PC-3 (cell line): ENCODE data around the gene TMTC2. TPM values are rescaled to one million over a fixed set of nuclear protein-coding genes. Genes with fewer than 3 reads are reported as not detected.

Source experiments
- ATAC-seq: fragments of 200-7000 bp; cut with Tn5 transposase; 2 replicates; pipeline ENCODE4 v1.9.1; 2020; ENCODE audit warnings: mild to moderate bottlenecking, moderate library complexity
- BruUV-seq: library from RNA; stranded (reverse); fragments of 400-500 nt; replicated peaks from 2 replicates; lab custom pipeline; 2021; lab: Mats Ljungman, UMichigan
- CTCF ChIA-PET: fragments of 300-600 bp; sonication (Branson Sonifier 250); formaldehyde crosslinking; loops from one replicate; lab custom pipeline; 2022; ENCODE audit warnings: antibody characterized with exemption; lab: Charles Lee
- POLR2A ChIA-PET: fragments of 300-600 bp; sonication (Branson Sonifier 250); formaldehyde crosslinking; loops from one replicate; lab custom pipeline; 2022; ENCODE audit warnings: antibody characterized with exemption; ENCODE audit not compliant: unreplicated experiment; lab: Charles Lee
- DNase-seq: peaks from one replicate; pipeline ENCODE4 v3.0.0-alpha.2; 2015
- H2AFZ ChIP-seq: fragments of 300-600 bp; sonication (generic); 2 replicates; pipeline ENCODE4 v1.6.0; 2016; ENCODE audit warnings: antibody characterized with exemption, low read length
- H3F3A ChIP-seq: fragments of 300-600 bp; sonication (generic); one replicate; pipeline ENCODE4 v1.6.0; 2017; ENCODE audit warnings: antibody characterized with exemption, low read length, control low read depth, mild to moderate bottlenecking; ENCODE audit not compliant: unreplicated experiment
- H3K27ac ChIP-seq: fragments of 300-600 bp; sonication (generic); 2 replicates; pipeline ENCODE4 v1.5.1; 2016; ENCODE audit warnings: mild to moderate bottlenecking, low read length
- H3K27me3 ChIP-seq: fragments of 300-600 bp; sonication (generic); 2 replicates; pipeline ENCODE4 v1.6.1; 2016; ENCODE audit warnings: low read length, mixed read lengths
- H3K36me3 ChIP-seq: fragments of 300-600 bp; sonication (generic); 2 replicates; pipeline ENCODE4 v1.6.1; 2016; ENCODE audit warnings: low read depth, mixed run types, low read length, mixed read lengths
- H3K4me1 ChIP-seq: fragments of 300-600 bp; sonication (generic); 2 replicates; pipeline ENCODE4 v1.5.1; 2016; ENCODE audit warnings: low read length; ENCODE audit not compliant: insufficient read depth
- H3K4me2 ChIP-seq: fragments of 300-600 bp; sonication (generic); 2 replicates; pipeline ENCODE4 v1.6.0; 2016; ENCODE audit warnings: low read length
- H3K4me3 ChIP-seq: fragments of 300-600 bp; sonication (generic); 2 replicates; pipeline ENCODE4 v1.5.1; 2016; ENCODE audit warnings: mild to moderate bottlenecking, low read length, mixed read lengths
- H3K79me2 ChIP-seq: fragments of 300-600 bp; sonication (generic); 2 replicates; pipeline ENCODE4 v1.6.1; 2017; ENCODE audit warnings: low read length, mixed read lengths
- H3K9ac ChIP-seq: fragments of 300-600 bp; sonication (generic); 2 replicates; pipeline ENCODE4 v1.6.0; 2016; ENCODE audit warnings: mild to moderate bottlenecking, low read length
- H3K9me2 ChIP-seq: fragments of 300-600 bp; sonication (generic); replicated peaks from 2 replicates; pipeline ENCODE4 v1.6.1; 2016; ENCODE audit warnings: mixed run types, low read length, mixed read lengths
- H3K9me3 ChIP-seq: fragments of 300-600 bp; sonication (generic); 2 replicates; pipeline ENCODE4 v1.6.1; 2016; ENCODE audit warnings: low read length, mixed read lengths
- H4K20me1 ChIP-seq: fragments of 300-600 bp; sonication (generic); 2 replicates; pipeline ENCODE4 v1.6.1; 2016; ENCODE audit warnings: low read length, mixed read lengths
- EZH2 ChIP-seq: fragments of 300-600 bp; sonication (generic); IDR thresholded peaks from one replicate; pipeline ENCODE4 v1.6.1; 2017; ENCODE audit warnings: antibody characterized with exemption, mild to moderate bottlenecking, low read length; ENCODE audit not compliant: unreplicated experiment
- EZH2phosphoT487 ChIP-seq: fragments of 300-600 bp; sonication (generic); IDR thresholded peaks from 2 replicates; pipeline ENCODE4 v1.6.1; 2018; ENCODE audit warnings: mild to moderate bottlenecking, antibody characterized with exemption, low read length, borderline replicate concordance
- intact Hi-C: fragments of 100-400 bp; cut with micrococcal nuclease; formaldehyde crosslinking; loops from 2 replicates; pipeline ENCODE4 v1.9.0; 2023
- total RNA-seq: library from RNA; depleted of rRNA; stranded (reverse); fragments of >200 nt; gene quantifications from 2 replicates; pipeline ENCODE4 v1.2.3, GENCODE V29; 2014
- TF ChIP-seq, protein P1 (sequence below): fragments of 300-600 bp; sonication (generic); conservative IDR thresholded peaks from 2 replicates; pipeline ENCODE4 v1.5.1; 2017; ENCODE audit warnings: antibody characterized with exemption, low read depth, mild to moderate bottlenecking, low read length

The TMTC2 gene
- total RNA-seq, 1 experiment from 2014 or later: 10.7 TPM

DNA sequence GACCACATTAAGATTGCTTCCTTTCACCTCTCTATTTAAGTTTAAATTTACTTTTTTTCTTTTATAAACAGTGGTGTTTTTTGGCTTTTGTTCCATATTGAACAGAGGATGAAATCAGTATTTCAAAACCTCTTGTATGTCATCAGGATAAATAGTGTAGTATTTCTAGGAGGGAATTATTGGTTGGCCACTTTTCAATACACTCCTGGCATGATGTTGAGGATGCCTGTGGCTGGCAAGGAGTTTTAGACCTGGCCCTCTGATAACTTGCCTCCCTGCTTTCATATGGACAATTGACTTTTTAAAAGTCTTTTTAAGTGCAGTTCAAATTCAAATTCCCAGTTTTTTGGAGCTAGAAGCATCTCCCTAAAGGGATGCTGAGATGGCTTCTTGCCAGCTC lies 9.8 kb downstream of the TMTC2 start:
- intact Hi-C loops: no loop called here
- ChIA-PET CTCF (no interaction called here), POLR2A (no interaction called here)
- H3K36me3 ChIP-seq: peaks cover 9% of the 10 kb centered on the region
- no peak overlapping the region for H3K4me3 ChIP-seq
- no peaks in the 10 kb centered on the region for H3K9me3 ChIP-seq
- no peak overlapping the region for H3K9ac ChIP-seq
- DNase-seq (no peak), ATAC-seq (no peak)
- 0 out of 2 replicates have a peak, but pooled peaks cover 7% of the 10 kb centered on the region for H3K79me2 ChIP-seq
- H3F3A ChIP-seq: peaks cover 6% of the 10 kb centered on the region
- H3K9me2 ChIP-seq: no peaks in the 10 kb centered on the region
- H2AFZ ChIP-seq: no peak overlapping the region
- TF ChIP-seq EZH2phosphoT487 (no peak), EZH2 (no peak)
- TF ChIP-seq, protein P1, sequence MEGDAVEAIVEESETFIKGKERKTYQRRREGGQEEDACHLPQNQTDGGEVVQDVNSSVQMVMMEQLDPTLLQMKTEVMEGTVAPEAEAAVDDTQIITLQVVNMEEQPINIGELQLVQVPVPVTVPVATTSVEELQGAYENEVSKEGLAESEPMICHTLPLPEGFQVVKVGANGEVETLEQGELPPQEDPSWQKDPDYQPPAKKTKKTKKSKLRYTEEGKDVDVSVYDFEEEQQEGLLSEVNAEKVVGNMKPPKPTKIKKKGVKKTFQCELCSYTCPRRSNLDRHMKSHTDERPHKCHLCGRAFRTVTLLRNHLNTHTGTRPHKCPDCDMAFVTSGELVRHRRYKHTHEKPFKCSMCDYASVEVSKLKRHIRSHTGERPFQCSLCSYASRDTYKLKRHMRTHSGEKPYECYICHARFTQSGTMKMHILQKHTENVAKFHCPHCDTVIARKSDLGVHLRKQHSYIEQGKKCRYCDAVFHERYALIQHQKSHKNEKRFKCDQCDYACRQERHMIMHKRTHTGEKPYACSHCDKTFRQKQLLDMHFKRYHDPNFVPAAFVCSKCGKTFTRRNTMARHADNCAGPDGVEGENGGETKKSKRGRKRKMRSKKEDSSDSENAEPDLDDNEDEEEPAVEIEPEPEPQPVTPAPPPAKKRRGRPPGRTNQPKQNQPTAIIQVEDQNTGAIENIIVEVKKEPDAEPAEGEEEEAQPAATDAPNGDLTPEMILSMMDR: no peak
- H3K27ac ChIP-seq: no peak overlapping the region
- peaks cover 23% of the 10 kb centered on the region for H3K4me1 ChIP-seq
- no TSS peak for BruUV-seq
- no peaks in the 10 kb centered on the region for H4K20me1 ChIP-seq
- H3K4me2 ChIP-seq: no peak overlapping the region
- no peaks in the 10 kb centered on the region for H3K27me3 ChIP-seq

DNA sequence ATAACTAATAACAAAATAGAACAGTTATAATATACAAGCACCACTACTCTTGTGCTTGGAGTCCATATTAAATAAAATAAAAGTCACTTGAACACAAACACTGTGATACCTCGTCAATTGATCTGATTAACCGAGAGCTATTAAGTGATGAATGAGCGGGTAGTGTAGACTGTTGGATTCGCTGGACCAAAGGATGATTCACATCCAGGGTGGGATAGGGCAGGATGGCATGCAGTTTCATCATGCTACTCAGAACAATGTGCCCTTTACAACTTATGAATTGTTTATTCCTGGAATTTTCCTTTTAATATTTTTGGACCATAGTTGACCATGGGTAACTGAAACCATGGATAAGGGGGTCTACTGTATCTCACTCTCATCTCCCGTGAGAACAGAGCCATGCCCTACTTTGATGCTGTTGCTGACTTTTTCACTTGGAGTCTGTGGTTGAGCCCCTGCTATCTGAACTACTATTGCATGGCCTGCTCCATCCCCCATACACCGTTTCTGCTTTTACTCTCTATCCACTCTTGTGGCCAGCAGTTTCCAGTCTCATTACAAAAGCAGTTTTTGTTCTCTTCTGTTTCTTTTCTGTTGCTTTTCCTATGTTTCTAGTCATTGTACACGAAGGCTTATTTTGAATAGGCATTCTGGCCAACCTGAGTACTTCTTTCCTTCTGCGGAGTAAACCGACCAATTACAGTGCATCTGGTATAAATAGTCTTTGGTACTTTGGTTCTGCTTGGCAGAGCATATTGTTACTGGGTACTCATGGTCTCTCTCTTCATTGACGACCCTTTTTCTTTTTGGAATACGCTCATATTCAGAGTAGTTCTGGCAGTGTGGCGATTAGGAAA lies 12.2 kb downstream of the TMTC2 start:
- no peaks in the 10 kb centered on the region for H3K9me2 ChIP-seq
- DNase-seq (no peak), ATAC-seq (no peak)
- no TSS peak for BruUV-seq
- no peaks in the 10 kb centered on the region; the same call in 1 of the 2 replicates for H3K36me3 ChIP-seq
- no peak overlapping the region for H3K9ac ChIP-seq
- no peak overlapping the region for H3K4me2 ChIP-seq
- H3K27me3 ChIP-seq: no peaks in the 10 kb centered on the region
- intact Hi-C loops: no loop called here
- ChIA-PET CTCF (no interaction called here), POLR2A (no interaction called here)
- no peak overlapping the region for H2AFZ ChIP-seq
- H3K79me2 ChIP-seq: 0 out of 2 replicates have a peak, but pooled peaks cover 7% of the 10 kb centered on the region
- H3K27ac ChIP-seq: no peak overlapping the region
- TF ChIP-seq, protein P1: no peak
- TF ChIP-seq EZH2phosphoT487: no peak
- no peak for TF ChIP-seq EZH2
- no peaks in the 10 kb centered on the region for H4K20me1 ChIP-seq
- no peak overlapping the region for H3K4me3 ChIP-seq
- peaks cover 6% of the 10 kb centered on the region for H3F3A ChIP-seq
- peaks cover 18% of the 10 kb centered on the region for H3K4me1 ChIP-seq
- H3K9me3 ChIP-seq: no peaks in the 10 kb centered on the region

DNA sequence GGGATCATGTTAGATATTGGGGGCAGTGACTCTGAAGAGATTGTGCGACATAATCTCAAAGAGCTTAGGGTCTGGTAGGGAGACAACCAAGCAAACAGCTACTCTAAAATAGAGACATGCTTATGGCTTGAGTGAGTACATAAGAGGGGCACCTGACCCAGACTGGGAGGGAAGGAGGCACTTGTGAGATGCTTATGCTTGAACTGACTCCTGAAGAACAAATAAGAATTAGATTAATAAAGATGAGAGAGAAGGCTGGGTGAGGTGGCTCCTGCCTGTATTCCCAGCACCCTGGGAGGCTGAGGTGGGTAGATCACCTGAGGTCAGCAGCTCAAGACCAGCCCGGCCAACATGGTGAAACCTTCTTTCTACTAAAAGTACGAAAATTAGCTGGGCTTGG lies 19.1 kb downstream of the TMTC2 start:
- POLR2A ChIA-PET: no interaction called here
- intact Hi-C loops: no loop called here
- CTCF ChIA-PET: no interaction called here
- Histone ChIP-seq H3K36me3 (no peaks in the 10 kb centered on the region; the same call in 1 of the 2 replicates), H3K9me2 (no peaks in the 10 kb centered on the region), H3K9ac (no peak overlapping the region), H3K79me2 (no peaks in the 10 kb centered on the region), H4K20me1 (no peaks in the 10 kb centered on the region), H3K4me1 (no peaks in the 10 kb centered on the region), H3K9me3 (no peaks in the 10 kb centered on the region), H3K4me3 (no peak overlapping the region), H3F3A (no peaks in the 10 kb centered on the region), H3K27me3 (no peaks in the 10 kb centered on the region), H2AFZ (no peak overlapping the region), H3K4me2 (no peak overlapping the region), H3K27ac (no peak overlapping the region)
- no peak for ATAC-seq
- DNase-seq: no peak
- no TSS peak for BruUV-seq
- TF ChIP-seq EZH2phosphoT487 (no peak), EZH2 (no peak)
- TF ChIP-seq, protein P1: no peak
